Measurements from ENCODE around the gene UAP1. TPM values are rescaled to one million over a fixed set of nuclear protein-coding genes. Genes with fewer than 3 reads are reported as not detected.

UAP1 gene
- total RNA-seq, 1 experiment from 2014 or later = 26.9 TPM

- peak overlapping the region; percentile 95 for H3K14ac ChIP-seq (ENCODE audit: insufficient read depth, low read length)
- DNase-seq = peak; percentile 98
- peaks cover 18 to 19% of the 10 kb centered on the region in 2 experiments for H3K4me1 Mint-ChIP-seq
- no peak overlapping the region for H3K4ac ChIP-seq (ENCODE audit: low read depth, low read length)
- peak overlapping the region; percentile 84 to 89 for H3K4me3 Mint-ChIP-seq
- H4K20me1 ChIP-seq (ENCODE audit: control insufficient read depth, insufficient read depth, insufficient read length) = peaks cover 2% of the 10 kb centered on the region
- peak overlapping the region; percentile 60 to 96 (median 88); a peak in 5 of 7 replicates for H3K27ac Mint-ChIP-seq
- no peak overlapping the region for H2BK5ac ChIP-seq (ENCODE audit: insufficient read length, low read length)
- H2BK12ac ChIP-seq (ENCODE audit: insufficient read length, low read depth, low read length) = no peak overlapping the region
- H3K23me2 ChIP-seq (ENCODE audit: insufficient read length, low read depth, low read length, poor library complexity, severe bottlenecking) = peaks cover 5% of the 10 kb centered on the region
- no peak overlapping the region for H4K91ac ChIP-seq (ENCODE audit: insufficient read length, low read depth, low read length)
- no peak overlapping the region for H2BK120ac ChIP-seq (ENCODE audit: low read depth, low read length, poor library complexity, severe bottlenecking)
- no peaks in the 10 kb centered on the region; the same call in 1 of the 2 replicates for H3K4me1 ChIP-seq (ENCODE audit: insufficient read depth, low read length)
- no peaks in the 10 kb centered on the region for H3K9me3 ChIP-seq (ENCODE audit: control insufficient read depth, low read depth, low read length)
- no peak overlapping the region for H4K8ac ChIP-seq (replicated peaks; ENCODE audit: insufficient read length, low read depth, low read length)
- H3K18ac ChIP-seq (ENCODE audit: insufficient read length, low read depth, low read length) = peak overlapping the region; percentile 87
- H3K27ac ChIP-seq (ENCODE audit: insufficient read length, low read depth, low read length) = no peak overlapping the region
- H3T11ph ChIP-seq (ENCODE audit: low read length) = no peak overlapping the region
- H4K5ac ChIP-seq (ENCODE audit: insufficient read length, low read depth, low read length) = no peak overlapping the region
- H3K9ac ChIP-seq (ENCODE audit: extremely low read depth, insufficient read length, low read length) = peak overlapping the region; percentile 39
- H3K36me3 Mint-ChIP-seq (ENCODE audit: insufficient read depth in 1 of 3, low read depth in 3 of 3) = peaks cover 0 to under 1% (median 0%) of the 10 kb centered on the region in 3 experiments; a peak in 1 of 7 replicates
- no CpG with 5 or more reads among the region's 53 CpGs for WGBS (ENCODE audit: extremely low coverage, insufficient read length, low lambda C conversion rate)
- no peak overlapping the region for H2BK20ac ChIP-seq (ENCODE audit: low read depth, low read length, poor library complexity, severe bottlenecking)
- no peak overlapping the region for H3K56ac ChIP-seq (ENCODE audit: insufficient read length, low read depth, low read length)
- H3K27me3 Mint-ChIP-seq (ENCODE audit: low read depth) = peaks cover 4% of the 10 kb centered on the region
- peaks cover 3% of the 10 kb centered on the region for H3K79me1 ChIP-seq (ENCODE audit: insufficient read depth, low read depth, low read length, poor library complexity, severe bottlenecking)
- TF ChIP-seq CTCF (conservative IDR thresholded peaks at IDR 0.05) = no peak
- H3K79me2 ChIP-seq (ENCODE audit: insufficient read depth, low read length) = no peaks in the 10 kb centered on the region; the same call in 1 of the 2 replicates
- H3K9me3 Mint-ChIP-seq = no peaks in the 10 kb centered on the region
- H2BK15ac ChIP-seq (ENCODE audit: low read depth, low read length) = no peak overlapping the region
- H3K23ac ChIP-seq (ENCODE audit: insufficient read length, low read depth, low read length) = no peak overlapping the region
- H2AK5ac ChIP-seq (ENCODE audit: insufficient read length, low read length) = no peak overlapping the region
- H3K4me2 ChIP-seq (ENCODE audit: insufficient read depth, insufficient read length, low read length) = peak overlapping the region; percentile 71
- no peaks in the 10 kb centered on the region for H3K27me3 ChIP-seq (ENCODE audit: insufficient read depth, low read length)
- no peak overlapping the region for H2AFZ ChIP-seq (ENCODE audit: low read length)
Observed at GRCh38 chr1:162561037-162561615, 396 bp upstream of the UAP1 start.

All from H9 (cell line).